ENCODE measurements around the gene CFAP77.
"Not testable (repeated sequence)": the region's sequence is repeated elsewhere in the genome, so short reads cannot be mapped to it uniquely, and the experiment has no call there.

CFAP77 gene

DNA sequence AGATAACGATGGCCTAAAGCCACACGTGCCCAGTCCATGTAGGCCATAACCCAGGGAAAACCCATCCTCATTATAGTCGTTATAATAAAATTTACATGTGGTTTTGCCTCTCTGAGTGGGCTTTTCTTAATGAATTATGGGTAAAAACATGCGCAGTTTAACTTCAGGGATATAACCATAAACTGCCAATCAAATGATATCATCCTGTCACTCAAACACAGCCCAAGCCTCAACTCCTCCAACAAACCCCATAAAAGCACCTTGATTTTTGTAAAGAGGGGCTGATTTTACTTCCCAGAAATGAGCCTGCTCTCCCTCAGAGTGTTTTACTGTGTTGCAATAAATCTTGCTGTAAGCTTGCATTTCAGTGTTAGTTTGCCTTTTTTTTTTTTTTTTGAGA lies 39.4 kb upstream of the CFAP77 start:
- TF ChIP-seq, protein P1, sequence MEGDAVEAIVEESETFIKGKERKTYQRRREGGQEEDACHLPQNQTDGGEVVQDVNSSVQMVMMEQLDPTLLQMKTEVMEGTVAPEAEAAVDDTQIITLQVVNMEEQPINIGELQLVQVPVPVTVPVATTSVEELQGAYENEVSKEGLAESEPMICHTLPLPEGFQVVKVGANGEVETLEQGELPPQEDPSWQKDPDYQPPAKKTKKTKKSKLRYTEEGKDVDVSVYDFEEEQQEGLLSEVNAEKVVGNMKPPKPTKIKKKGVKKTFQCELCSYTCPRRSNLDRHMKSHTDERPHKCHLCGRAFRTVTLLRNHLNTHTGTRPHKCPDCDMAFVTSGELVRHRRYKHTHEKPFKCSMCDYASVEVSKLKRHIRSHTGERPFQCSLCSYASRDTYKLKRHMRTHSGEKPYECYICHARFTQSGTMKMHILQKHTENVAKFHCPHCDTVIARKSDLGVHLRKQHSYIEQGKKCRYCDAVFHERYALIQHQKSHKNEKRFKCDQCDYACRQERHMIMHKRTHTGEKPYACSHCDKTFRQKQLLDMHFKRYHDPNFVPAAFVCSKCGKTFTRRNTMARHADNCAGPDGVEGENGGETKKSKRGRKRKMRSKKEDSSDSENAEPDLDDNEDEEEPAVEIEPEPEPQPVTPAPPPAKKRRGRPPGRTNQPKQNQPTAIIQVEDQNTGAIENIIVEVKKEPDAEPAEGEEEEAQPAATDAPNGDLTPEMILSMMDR (IDR thresholded peaks at IDR 0.05; ENCODE audit: low read depth, low read length, missing control alignments), result no peak
- H3K4me3 ChIP-seq (ENCODE audit: low read depth, low read length), result no peak overlapping the region
- DNase-seq (ENCODE audit: low read depth), result no peak
- in situ Hi-C loops (cut with HindIII; ENCODE audit: low sequenced_read_pairs), result no loop called here

DNA sequence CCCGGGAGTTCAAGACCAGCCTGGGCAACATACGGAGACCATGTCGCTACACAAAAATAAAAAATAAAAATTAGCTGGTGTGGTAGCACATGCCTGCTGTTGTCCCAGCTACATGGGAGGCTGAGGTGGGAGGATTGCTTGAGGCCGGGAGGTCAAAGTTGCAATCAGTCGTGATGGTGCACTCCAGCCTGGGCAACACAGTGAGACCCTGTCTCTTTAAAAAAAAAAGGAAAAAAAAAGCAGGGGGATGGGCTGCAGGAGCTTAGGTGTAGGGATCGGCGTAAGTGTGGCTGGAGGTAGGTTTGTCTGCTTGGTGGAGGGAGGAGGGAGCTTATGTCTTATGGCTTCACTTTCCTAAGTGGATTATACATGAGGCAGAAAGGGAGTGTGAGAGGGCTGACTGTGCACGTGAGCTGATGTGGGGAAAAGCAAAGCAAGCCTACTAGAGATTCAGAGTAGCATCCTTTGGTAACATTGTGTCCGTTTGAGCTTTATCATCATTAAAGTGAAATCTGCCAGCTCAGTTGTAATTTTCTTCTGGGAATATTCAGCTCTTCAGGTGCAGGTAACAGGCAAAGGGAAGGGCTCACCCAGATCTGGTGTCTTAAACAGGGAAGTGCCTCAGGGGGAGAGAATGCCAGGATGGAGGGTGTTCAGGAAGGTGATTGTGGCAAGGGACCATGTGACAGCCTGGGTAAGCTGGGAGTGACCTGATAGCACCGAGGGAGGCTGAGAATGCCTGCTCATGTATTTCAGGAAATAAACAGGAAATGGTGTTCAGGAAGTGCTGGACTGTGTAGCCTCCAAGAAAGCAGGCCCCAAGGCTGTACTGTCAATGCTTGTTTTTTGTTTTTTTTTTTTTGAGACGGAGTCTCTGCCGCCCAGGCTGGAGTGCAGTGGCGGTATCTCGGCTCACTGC lies 37.6 kb upstream of the CFAP77 start:
- in situ Hi-C loops (cut with HindIII; ENCODE audit: low sequenced_read_pairs), result no loop called here
- DNase-seq (ENCODE audit: low read depth), result no peak
- no peak overlapping the region for H3K4me3 ChIP-seq (ENCODE audit: low read depth, low read length)
- TF ChIP-seq, protein P1 (IDR thresholded peaks at IDR 0.05; ENCODE audit: low read depth, low read length, missing control alignments), result no peak

DNA sequence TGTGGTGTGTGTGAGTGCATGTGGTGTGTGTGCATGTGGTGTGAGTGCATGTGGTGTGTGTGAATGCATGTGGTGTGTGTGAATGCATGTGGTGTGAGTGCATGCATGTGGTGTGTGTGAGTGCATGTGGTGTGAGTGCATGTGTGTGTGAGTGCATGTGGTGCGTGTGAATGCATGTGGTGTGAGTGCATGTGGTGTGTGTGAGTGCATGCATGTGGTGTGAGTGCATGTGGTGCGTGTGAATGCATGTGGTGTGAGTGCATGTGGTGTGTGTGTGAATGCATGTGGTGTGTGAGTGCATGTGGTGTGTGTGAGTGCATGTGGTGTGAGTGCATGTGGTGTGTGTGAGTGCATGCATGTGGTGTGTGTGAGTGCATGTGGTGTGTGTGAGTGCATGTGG lies 32.2 kb upstream of the CFAP77 start:
- in situ Hi-C loops (cut with HindIII; ENCODE audit: low sequenced_read_pairs); H3K4me3 ChIP-seq (ENCODE audit: low read depth, low read length); DNase-seq (ENCODE audit: low read depth): not testable (repeated sequence)

DNA sequence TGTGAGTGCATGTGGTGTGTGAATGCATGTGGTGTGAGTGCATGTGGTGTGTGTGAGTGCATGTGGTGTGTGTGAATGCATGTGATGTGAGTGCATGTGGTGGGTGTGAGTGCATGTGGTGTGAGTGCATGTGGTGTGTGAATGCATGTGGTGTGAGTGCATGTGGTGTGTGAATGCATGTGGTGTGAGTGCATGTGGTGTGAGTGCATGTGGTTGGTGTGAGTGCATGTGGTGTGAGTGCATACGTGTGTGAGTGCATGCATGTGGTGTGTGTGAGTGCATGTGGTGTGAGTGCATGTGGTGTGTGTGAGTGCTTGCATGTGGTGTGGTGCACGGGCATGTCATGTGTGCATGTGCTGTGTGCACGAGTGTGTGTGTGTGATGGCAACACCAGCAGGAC lies 31.6 kb upstream of the CFAP77 start:
- H3K4me3 ChIP-seq (ENCODE audit: low read depth, low read length); DNase-seq (ENCODE audit: low read depth); in situ Hi-C loops (cut with HindIII; ENCODE audit: low sequenced_read_pairs): not testable (repeated sequence)

DNA sequence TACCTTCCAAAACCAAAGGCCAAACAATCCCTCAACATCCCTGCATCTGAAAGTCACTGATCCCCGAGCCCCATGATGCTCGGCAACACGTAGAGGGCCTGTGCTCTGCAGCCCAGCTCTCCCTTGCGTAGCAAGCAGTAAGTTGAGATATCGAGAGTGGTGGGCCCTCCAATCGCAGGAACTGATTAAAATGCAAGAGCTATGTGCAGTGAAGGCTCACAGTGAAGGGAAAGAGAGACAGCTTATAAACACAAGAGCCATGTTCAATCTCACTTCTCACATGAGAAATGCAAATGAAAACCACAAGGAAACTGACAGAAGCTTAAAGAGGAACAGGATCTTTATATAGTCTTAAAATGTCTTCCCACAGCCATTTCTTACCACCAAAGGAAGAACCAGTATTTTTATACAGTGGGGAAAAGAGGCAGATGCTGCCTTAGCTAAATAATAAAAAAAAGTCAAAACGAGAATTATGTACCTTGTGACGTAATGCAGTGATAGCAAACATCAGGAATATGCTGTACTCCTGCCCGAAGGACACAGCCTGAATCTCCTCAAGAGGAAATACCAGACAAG lies 28.0 kb upstream of the CFAP77 start:
- in situ Hi-C loops (cut with HindIII; ENCODE audit: low sequenced_read_pairs), result no loop called here
- no peak overlapping the region for H3K4me3 ChIP-seq (ENCODE audit: low read depth, low read length)
- DNase-seq (ENCODE audit: low read depth), result no peak
- TF ChIP-seq, protein P1 (IDR thresholded peaks at IDR 0.05; ENCODE audit: low read depth, low read length, missing control alignments), result no peak

DNA sequence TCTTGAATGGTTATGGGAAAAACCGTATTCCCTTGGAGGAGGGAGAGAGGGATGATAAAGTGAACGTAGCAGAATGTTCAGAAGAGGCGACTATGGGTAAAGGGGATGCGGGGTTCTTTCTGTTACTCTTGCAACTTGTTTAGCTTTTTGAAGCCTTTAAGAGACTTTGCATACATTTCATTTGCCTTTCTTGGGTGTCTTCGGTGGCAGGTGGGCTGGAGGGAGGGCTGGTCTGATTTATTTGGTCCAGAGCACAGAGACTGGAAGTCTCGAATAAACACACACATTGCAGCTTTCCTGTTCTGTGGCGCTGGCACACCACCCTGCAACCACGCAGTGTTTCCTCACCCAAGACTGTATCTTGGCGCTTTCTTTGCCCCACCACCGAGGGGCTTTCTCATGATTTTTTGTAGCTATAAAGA lies 26.5 kb upstream of the CFAP77 start:
- in situ Hi-C loops (cut with HindIII; ENCODE audit: low sequenced_read_pairs), result no loop called here
- TF ChIP-seq, protein P1 (IDR thresholded peaks at IDR 0.05; ENCODE audit: low read depth, low read length, missing control alignments), result no peak
- DNase-seq (ENCODE audit: low read depth), result no peak
- H3K4me3 ChIP-seq (ENCODE audit: low read depth, low read length), result no peak overlapping the region

DNA sequence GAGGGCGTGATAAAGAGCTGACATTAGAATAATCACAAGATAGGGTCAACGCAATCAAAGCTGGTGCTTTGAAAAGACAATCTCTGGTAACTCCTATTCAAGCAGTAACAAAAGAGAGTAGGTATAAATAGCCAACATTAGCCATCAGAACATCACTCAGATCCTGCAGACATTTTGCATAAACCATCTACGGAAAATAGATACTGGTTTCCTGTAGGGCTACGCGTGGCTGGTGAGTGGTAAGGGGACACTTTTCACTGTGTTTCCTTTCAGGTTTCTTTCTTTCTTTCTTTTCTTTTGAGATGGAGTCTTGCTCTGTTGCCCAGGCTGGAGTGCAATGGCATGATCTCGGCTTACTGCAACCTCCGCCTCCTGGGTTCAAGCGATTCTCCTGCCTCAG lies 25.6 kb upstream of the CFAP77 start:
- DNase-seq (ENCODE audit: low read depth), result no peak
- TF ChIP-seq, protein P1 (IDR thresholded peaks at IDR 0.05; ENCODE audit: low read depth, low read length, missing control alignments), result no peak
- H3K4me3 ChIP-seq (ENCODE audit: low read depth, low read length), result no peak overlapping the region
- in situ Hi-C loops (cut with HindIII; ENCODE audit: low sequenced_read_pairs), result no loop called here

Measured in astrocyte of the cerebellum (primary cell).